Ishikawa (cell line): ENCODE measurements around the gene PRKD2.

Experiments
- CEBPB ChIP-seq: IDR thresholded peaks from 2 replicates; pipeline ENCODE4 v1.6.1; 2012
- CREB1 ChIP-seq: IDR thresholded peaks from 2 replicates; pipeline ENCODE4 v1.6.1; 2012; ENCODE audit warnings: low read depth
- EGR1 ChIP-seq: IDR thresholded peaks from 2 replicates; pipeline ENCODE4 v1.6.1; 2012
- EP300 ChIP-seq: IDR thresholded peaks from 2 replicates; pipeline ENCODE4 v1.6.1; 2012; ENCODE audit warnings: borderline replicate concordance
- FOXM1 ChIP-seq: IDR thresholded peaks from 2 replicates; pipeline ENCODE4 v1.6.1; 2012; ENCODE audit warnings: low read depth, borderline replicate concordance
- MAX ChIP-seq: IDR thresholded peaks from 2 replicates; pipeline ENCODE4 v1.6.1; 2012
- NFIC ChIP-seq: IDR thresholded peaks from 2 replicates; pipeline ENCODE4 v1.6.1; 2012
- RAD21 ChIP-seq: IDR thresholded peaks from 2 replicates; pipeline ENCODE4 v1.6.1; 2012; ENCODE audit warnings: low read depth
- TAF1 ChIP-seq: IDR thresholded peaks from 2 replicates; pipeline ENCODE4 v1.6.1; 2012; ENCODE audit warnings: low read depth, mild to moderate bottlenecking
- TCF12 ChIP-seq: IDR thresholded peaks from 2 replicates; pipeline ENCODE4 v1.6.1; 2012; ENCODE audit warnings: low read depth
- TEAD4 ChIP-seq: IDR thresholded peaks from 2 replicates; pipeline ENCODE4 v1.6.1; 2012
- YY1 ChIP-seq: IDR thresholded peaks from 2 replicates; pipeline ENCODE4 v1.6.1; 2012; ENCODE audit warnings: low read depth
- ZBTB7A ChIP-seq: IDR thresholded peaks from 2 replicates; pipeline ENCODE4 v1.6.1; 2012; ENCODE audit warnings: low read depth
- TF ChIP-seq, protein P1 (sequence below): IDR thresholded peaks from 2 replicates; pipeline ENCODE4 v1.6.1; 2012; ENCODE audit warnings: low read depth, mild to moderate bottlenecking
- TF ChIP-seq, protein P2 (sequence below): IDR thresholded peaks from 2 replicates; pipeline ENCODE4 v1.6.1; 2012

Gene PRKD2

GRCh38 chr19:46733690-46734292 lies 16.9 kb upstream of the PRKD2 start:
- TF ChIP-seq TCF12 (no peak), ZBTB7A (no peak), EGR1 (no peak), TEAD4 (no peak), MAX (no peak), RAD21 (no peak), CEBPB (no peak), YY1 (no peak), EP300 (no peak)
- TF ChIP-seq, protein P1, sequence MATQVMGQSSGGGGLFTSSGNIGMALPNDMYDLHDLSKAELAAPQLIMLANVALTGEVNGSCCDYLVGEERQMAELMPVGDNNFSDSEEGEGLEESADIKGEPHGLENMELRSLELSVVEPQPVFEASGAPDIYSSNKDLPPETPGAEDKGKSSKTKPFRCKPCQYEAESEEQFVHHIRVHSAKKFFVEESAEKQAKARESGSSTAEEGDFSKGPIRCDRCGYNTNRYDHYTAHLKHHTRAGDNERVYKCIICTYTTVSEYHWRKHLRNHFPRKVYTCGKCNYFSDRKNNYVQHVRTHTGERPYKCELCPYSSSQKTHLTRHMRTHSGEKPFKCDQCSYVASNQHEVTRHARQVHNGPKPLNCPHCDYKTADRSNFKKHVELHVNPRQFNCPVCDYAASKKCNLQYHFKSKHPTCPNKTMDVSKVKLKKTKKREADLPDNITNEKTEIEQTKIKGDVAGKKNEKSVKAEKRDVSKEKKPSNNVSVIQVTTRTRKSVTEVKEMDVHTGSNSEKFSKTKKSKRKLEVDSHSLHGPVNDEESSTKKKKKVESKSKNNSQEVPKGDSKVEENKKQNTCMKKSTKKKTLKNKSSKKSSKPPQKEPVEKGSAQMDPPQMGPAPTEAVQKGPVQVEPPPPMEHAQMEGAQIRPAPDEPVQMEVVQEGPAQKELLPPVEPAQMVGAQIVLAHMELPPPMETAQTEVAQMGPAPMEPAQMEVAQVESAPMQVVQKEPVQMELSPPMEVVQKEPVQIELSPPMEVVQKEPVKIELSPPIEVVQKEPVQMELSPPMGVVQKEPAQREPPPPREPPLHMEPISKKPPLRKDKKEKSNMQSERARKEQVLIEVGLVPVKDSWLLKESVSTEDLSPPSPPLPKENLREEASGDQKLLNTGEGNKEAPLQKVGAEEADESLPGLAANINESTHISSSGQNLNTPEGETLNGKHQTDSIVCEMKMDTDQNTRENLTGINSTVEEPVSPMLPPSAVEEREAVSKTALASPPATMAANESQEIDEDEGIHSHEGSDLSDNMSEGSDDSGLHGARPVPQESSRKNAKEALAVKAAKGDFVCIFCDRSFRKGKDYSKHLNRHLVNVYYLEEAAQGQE = no peak
- TF ChIP-seq, protein P2, sequence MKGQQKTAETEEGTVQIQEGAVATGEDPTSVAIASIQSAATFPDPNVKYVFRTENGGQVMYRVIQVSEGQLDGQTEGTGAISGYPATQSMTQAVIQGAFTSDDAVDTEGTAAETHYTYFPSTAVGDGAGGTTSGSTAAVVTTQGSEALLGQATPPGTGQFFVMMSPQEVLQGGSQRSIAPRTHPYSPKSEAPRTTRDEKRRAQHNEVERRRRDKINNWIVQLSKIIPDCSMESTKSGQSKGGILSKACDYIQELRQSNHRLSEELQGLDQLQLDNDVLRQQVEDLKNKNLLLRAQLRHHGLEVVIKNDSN = no peak

GRCh38 chr19:46732966-46733689 lies 16.2 kb upstream of the PRKD2 start:
- TF ChIP-seq CEBPB (no peak), NFIC (no peak), TEAD4 (no peak), EGR1 (no peak), FOXM1 (no peak), TCF12 (no peak)
- TF ChIP-seq, protein P1 = no peak
- TF ChIP-seq, protein P2 = no peak

DNA sequence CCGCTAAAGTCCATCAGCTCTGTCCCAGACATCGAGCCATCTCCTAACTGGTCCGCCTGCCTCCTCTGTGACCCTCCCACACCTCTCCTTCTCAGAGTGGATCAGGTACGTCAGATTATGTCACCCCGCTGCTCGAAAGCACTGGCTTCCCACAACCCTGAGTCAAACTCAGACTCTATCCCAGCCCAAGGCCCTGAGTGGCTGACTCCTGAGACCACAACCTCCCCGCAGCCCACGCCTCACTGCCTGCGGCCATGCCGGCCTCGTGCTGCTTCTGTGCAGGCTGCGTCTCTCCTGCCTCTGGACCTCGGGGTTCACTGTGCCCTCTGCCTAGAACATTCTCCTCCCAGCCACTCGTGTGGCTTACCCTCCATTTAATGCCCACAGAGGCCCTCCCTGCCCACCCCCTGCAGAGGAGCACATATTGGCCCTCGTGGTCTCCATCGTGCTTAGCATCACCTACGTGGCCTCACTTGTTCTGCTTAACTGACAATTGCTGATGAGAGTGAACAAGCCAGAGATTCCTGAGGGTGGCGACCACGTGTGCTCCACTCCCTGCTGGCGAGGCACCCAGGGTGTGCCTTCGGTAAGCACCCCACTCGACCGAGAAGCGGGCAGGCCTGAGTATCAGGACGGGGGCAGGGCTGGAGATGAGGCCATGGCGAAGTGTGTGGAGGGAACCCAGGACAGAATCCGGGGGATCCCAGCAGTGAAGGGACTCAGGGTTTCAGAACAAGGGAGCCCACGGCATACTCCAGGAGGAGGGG lies 15.4 kb upstream of the PRKD2 start:
- TF ChIP-seq NFIC (no peak), ZBTB7A (no peak), YY1 (no peak), EGR1 (no peak), TAF1 (no peak), CEBPB (no peak), CREB1 (no peak), RAD21 (no peak), TCF12 (no peak), FOXM1 (no peak), TEAD4 (no peak), MAX (no peak), EP300 (no peak)
- TF ChIP-seq, protein P2 = no peak
- TF ChIP-seq, protein P1 = no peak
